Dermis blood vessel endothelial cell (primary cell): ENCODE results near the gene KLHDC1. TPM values are rescaled to one million over a fixed set of nuclear protein-coding genes. Genes with fewer than 3 reads are reported as not detected.
"Not testable (repeated sequence)": the region's sequence is repeated elsewhere in the genome, so short reads cannot be mapped to it uniquely, and the experiment has no call there.

Experiments
- DNase-seq: peaks from one replicate; pipeline ENCODE4 v3.0.0; 2010
- total RNA-seq: library from RNA; depleted of rRNA; stranded (reverse); fragments of >200 nt; gene quantifications from 2 replicates; pipeline ENCODE4 v1.2.3, GENCODE V29; 2014

The KLHDC1 gene
- total RNA-seq, 1 donor from 2014 or later, result 6.6 TPM

GRCh38 chr14:49727171-49727570 is 34.3 kb downstream of the KLHDC1 start:
- DNase-seq, result no peak

- DNase-seq, result no peak
Measured at GRCh38 chr14:49732896-49733295, 40.0 kb downstream of the KLHDC1 start.

GRCh38 chr14:49733836-49734235 is 40.9 kb downstream of the KLHDC1 start:
- DNase-seq, result no peak

DNA sequence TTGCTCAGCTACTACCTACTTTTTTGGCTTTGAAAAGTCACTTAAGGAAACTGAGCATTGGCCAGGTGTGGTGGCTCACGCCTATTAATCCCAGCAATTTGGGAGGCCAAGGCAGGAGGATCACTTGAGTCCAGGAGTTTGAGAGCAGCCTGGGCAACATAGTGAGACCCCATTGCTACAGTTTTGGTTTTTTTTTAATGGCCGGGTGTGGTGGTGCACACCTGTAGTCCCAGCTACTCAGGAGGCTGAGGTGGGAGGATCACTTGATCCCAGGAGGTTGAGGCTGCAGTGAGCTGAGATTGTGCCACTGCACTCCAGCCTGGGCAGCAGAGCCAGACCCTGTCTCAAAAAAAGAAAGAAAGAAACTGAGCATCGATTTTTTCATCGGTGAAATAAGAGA is 42.7 kb downstream of the KLHDC1 start:
- not testable (repeated sequence) for DNase-seq

GRCh38 chr14:49745191-49745590 is 52.3 kb downstream of the KLHDC1 start:
- DNase-seq, result no peak

- not testable (repeated sequence) for DNase-seq
Measured at GRCh38 chr14:49746476-49746875, 53.6 kb downstream of the KLHDC1 start.

DNA sequence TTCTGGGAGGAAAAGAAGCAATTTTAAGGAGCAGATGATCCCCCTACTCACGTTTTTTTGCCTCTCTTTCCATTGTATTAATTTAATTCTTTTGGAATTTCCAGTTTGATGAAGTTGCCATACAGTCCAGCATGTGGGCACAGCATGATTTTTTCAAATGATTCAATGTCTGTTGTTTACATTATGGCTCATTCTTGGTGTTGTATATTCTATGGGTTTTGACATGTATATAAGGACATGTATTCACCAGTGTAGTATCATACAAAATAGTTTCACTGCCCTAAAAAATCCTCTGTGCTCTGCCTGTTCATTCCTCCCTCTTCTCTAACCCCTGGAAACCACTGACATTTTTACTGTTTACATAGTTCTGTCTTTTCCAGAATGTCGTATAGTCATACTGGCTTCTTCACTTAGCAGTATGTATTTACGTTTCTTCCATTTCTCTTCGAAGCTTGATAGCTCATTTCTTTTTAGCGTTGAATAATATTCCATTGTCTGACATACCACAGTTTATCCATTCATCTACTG is 61.7 kb downstream of the KLHDC1 start:
- DNase-seq, result no peak

- DNase-seq, result no peak
Measured at GRCh38 chr14:49755378-49755777, 62.5 kb downstream of the KLHDC1 start.

DNA sequence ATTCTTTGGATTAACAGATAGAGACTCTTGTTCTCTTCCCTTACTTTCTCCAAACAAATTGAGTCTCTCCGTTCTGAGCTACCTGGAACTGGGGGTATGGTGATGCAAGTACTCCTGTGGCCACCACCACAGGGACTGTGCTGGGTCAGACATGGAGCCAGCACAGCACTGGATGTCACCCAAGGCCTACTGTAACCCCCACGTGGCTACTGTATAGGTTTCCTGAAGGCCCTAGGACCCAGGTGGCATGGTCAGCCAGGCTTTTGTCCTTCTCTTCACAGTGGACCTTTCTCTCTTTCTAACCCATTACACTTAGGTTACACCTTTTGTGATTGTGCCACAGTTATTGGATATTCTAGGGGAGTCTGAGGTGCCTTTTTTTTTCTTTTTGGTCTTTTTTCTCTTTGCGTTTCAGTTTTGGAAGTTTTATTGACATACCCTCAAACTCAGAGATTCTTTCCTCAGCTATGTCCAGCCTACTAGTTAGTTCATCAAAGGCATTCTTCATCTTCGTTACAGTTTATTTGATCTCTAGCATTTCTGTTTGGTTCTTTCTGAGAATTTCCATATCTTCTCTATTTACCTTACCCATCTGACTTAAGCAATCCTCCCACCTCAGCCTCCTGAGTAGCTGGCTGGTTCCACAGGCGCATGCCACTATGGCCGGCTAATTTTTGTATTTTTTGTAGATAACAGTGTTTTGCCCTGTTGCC is 69.1 kb downstream of the KLHDC1 start:
- no peak for DNase-seq

DNA sequence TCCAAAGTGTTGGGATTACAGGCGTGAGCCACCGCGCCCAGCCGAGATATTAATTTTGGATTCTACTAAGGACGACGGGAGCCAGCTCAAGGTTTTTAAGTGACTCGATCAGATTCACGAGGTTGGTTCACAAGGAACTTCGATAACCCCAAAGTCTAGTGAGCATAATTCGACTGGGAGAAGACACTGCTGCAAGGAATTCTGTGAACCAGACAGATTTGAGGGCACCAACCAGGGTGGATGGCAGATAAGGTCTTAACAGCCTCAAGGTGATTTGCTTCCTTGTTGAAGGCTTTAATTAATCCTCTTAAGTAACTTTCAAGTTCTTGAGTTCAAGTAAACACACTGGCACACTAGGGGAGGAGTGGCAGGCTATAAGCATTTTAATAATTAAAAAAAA is 73.9 kb downstream of the KLHDC1 start:
- peak; percentile 19 for DNase-seq

GRCh38 chr14:49767270-49767570 is 74.3 kb downstream of the KLHDC1 start:
- DNase-seq, result no peak

DNA sequence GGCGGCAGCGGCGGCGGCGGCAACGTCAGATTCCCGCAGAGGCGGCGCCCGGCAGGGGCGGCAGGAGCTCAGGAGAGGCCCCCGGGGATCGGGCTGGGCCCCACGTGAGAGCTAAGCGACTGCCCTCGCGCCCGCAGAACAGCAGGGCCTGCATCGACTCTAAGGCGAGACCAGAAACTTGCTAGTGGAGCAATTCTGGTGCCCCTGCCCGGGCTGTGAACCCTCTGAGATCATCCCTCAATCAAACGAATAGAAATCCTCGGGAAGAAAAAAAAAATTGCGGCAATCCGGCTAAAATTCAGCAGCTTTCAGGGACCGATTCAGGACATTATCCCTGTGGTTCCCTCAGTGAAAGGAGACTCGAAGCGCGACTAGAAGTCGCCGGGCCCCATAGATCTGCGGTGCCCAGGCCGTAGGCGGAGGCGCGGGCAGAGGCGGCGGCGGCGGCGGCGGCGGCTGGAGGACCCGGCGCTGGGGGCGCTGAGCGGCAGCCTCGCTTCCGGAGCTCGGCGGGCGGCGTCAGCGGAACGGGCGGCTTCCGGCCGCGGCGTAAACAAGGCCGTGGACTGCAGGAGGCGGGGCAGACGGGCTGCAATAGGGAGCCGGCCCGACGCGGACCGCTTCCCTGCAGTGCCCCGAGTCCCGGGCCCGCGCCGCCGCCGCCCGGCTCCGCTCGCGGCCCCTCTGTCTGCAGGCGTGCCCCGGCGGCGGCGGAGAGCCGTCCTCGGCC is 74.8 kb downstream of the KLHDC1 start, which contains the start of gene KLHDC2:
Gene KLHDC2, plus strand, starts transcription at position 583 of the 730 bp plus-strand sequence. CDS start 316 bp downstream, outside the sequence.
- peak; percentile 92 for DNase-seq

GRCh38 chr14:49768301-49769121 is 75.6 kb downstream of the KLHDC1 start:
- peak; percentile 73 for DNase-seq

DNA sequence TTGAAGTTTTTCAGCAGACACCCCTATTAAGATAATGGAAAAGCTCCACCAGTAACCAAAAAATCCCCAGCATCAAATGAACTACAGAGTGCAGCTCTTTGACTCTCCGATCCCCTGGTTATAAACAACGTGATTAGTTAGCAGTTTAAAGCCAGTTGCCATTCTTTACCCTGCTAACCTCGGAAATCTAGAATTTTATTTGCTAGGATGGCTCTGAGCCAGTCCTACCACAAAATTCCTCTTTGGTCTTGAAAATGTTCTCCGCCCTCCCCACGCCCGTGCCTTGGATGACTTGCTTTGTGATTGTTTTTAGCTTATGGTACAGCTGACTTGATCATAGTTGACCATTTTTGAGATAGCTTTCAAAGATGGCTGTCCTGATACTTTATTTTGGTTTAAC is 76.3 kb downstream of the KLHDC1 start:
- no peak for DNase-seq

- no peak for DNase-seq
Measured at GRCh38 chr14:49769581-49770211, 76.8 kb downstream of the KLHDC1 start.

GRCh38 chr14:49770212-49770817 is 77.4 kb downstream of the KLHDC1 start:
- no peak for DNase-seq

GRCh38 chr14:49771691-49772090 is 78.8 kb downstream of the KLHDC1 start:
- not testable (repeated sequence) for DNase-seq

DNA sequence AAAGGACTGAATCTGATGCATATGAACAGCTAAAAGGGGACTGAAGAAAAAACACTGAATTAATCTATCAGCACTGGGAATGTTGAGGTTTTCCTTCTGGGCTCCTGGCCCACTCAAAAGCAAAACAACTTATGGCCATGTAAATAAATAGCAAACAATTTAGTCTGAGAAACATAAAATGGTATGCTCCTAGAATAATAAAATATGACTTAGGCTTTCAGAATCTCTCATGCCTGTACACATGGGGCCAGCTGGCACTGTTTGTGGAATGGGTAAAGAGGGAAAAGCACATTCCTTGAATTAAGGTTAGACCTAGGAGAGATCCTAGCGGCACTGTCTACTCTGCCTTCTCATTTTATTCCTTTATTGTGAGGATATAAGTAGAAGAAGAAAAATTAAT is 81.2 kb downstream of the KLHDC1 start:
- no peak for DNase-seq

DNA sequence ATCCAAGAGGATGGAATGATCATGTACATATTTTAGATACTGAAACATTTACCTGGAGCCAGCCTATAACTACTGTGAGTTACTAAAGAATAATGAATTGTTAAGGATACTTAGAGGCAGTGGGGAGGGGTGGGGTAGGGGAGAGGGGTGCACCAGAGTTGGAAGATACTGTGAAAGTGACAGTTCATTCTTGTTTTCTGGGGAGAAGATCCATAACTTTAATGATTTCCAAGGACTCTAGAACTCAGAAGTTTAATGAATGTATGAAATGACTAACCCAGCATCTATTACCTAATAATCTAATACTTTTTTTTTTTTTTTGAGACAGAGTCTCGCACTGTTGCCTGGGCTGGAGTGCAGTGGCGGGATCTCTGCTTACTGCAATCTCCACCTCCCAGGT is 85.5 kb downstream of the KLHDC1 start:
- no peak for DNase-seq

DNA sequence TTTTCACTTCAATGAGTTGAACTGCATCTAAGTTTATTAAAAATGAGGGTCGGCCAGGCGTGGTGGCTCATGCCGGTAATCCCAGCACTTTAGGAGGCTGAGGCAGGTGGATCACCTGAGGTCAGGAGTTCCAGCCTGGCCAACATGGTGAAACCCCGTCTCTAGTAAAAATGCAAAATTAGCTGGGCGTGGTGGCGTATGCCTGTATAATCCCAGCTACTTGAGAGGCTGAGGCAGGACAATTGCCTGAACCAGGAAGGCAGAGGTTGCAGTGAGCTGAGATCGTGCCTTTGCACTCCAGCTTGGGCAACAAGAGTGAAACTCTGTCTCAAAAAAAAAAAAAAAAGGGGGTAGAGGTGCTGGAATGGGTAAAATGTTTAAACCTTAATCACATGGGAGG is 88.1 kb downstream of the KLHDC1 start:
- not testable (repeated sequence) for DNase-seq

DNA sequence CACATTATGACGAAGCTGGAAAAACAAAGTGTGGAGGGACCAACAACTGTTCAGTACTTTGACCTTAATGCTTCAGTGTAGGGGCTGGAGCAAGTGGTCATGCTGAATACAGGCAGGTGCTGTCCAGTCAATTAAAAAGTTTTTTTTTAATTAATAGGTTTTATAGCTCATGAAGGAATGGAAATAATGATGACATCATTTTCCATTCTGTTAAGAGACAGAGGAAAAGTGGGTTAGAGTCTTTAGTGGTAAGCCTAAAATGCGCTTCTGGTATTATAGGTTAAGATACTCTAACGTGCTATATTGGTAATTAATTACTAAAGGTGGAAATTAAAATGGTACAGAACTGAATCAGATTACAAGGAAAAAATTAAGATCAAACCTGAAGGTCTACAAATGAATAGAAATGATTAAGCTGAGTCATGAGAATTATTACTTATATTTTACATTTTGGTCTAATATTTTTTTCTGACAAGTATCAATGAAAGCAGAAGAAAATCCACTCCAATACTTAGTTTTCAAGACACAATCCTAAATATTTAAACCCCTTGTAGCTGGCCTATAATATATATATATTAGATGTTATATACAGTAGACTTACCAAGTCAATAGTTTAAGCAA is 90.6 kb downstream of the KLHDC1 start:
- DNase-seq, result no peak

- no peak for DNase-seq
Measured at GRCh38 chr14:49786315-49786714, 93.4 kb downstream of the KLHDC1 start.
